Ovary (tissue), 9 donors: ENCODE results near the gene PLAC8L1. TPM values are rescaled to one million over a fixed set of nuclear protein-coding genes. Genes with fewer than 3 reads are reported as not detected.

Experiments
- DNase-seq, 5 donors: peaks; one replicate each; pipeline ENCODE4 v3.0.0-alpha.2; 2019 to 2020
- H3K27ac ChIP-seq, 2 donors: fragments of 200-600 bp; one replicate each; pipeline versions ENCODE4 v1.5.1 to v1.8.0; 2019 to 2022
- H3K27me3 ChIP-seq: fragments of 200-600 bp; one replicate; pipeline ENCODE4 v1.8.0; 2022
- H3K36me3 ChIP-seq: fragments of 200-600 bp; sonication (generic); one replicate; pipeline ENCODE4 v1.5.1; 2019
- H3K4me1 ChIP-seq: one replicate; pipeline ENCODE4 v1.8.1; 2013; ENCODE audit warnings: mild to moderate bottlenecking, moderate library complexity; ENCODE audit not compliant: insufficient read depth
- H3K4me3 ChIP-seq: fragments of 200-600 bp; sonication (generic); one replicate; pipeline ENCODE4 v1.5.1; 2017
- H3K9me3 ChIP-seq, 2 donors: fragments of 200-600 bp in 1 of 2; sonication (generic) in 1 of 2; one replicate each; pipeline versions ENCODE4 v1.5.1 to v1.8.1; 2013 to 2019; ENCODE audit warnings: mild to moderate bottlenecking in 1 of 2, moderate library complexity in 1 of 2
- CTCF ChIP-seq, 3 donors: fragments of 450-650 bp in 2 of 3; fragments of 200-600 bp in 1 of 3; IDR thresholded peaks; one replicate each; pipeline versions ENCODE4 v1.5.1 to v1.8.0; 2016 to 2022; ENCODE audit warnings: antibody characterized with exemption in 3 of 3, mild to moderate bottlenecking in 1 of 3
- EP300 ChIP-seq: sonication (generic); formaldehyde crosslinking; IDR thresholded peaks from one replicate; pipeline ENCODE4 v1.6.1; 2017; ENCODE audit warnings: antibody characterized with exemption
- POLR2A ChIP-seq: fragments of 450-650 bp; IDR thresholded peaks from one replicate; pipeline ENCODE4 v1.6.1; 2017; ENCODE audit warnings: antibody characterized with exemption, mild to moderate bottlenecking, moderate library complexity
- WGBS, 3 donors: extraction: QIAGEN DNeasy Blood & Tissue Kit in 1 of 3; methylation state at CpG; one replicate each; pipeline versions ENCODE4 v1.1.5 to v1.1.7; 2013 to 2017; 5-methylcytosine and 5-hydroxymethylcytosine counted together
- intact Hi-C, 4 donors: fragments of 100-400 bp; cut with DNase I; formaldehyde crosslinking; loops; one replicate each; pipeline versions ENCODE4 v1.11.0 to v1.15.1; 2022 to 2023
- polyA plus RNA-seq, 2 donors: library from polyadenylated mRNA; stranded (reverse); fragments of 200-250 nt in 1 of 2; fragments of 350-450 nt in 1 of 2; fragmentation: Illumina TruSeq in 1 of 2; extraction: RNeasy Lipid Tissue Mini Kit (QIAGEN cat#74804) in 1 of 2; gene quantifications; one replicate each; pipeline ENCODE4 v1.2.3, GENCODE V29; 2013 to 2014
- total RNA-seq, 7 donors: library from RNA; depleted of rRNA in 2 of 7; stranded (reverse); fragments of >200 nt in 2 of 7; fragmentation: NEBNext Ultra II Directional in 3 of 7; extraction: Animal tissue kit (Norgen Biotek cat#: 25700) in 3 of 7; gene quantifications; one replicate each; pipeline versions ENCODE4 v1.1.0 to v1.2.4, GENCODE V29; 2016 to 2023
- donor health status: DM: no; HTN: no; CAD: no; lungs with moderate emphysema.
- donor health status: DM: no; HTN: no; CAD: no.
- donor health status: Bipolar disorder and iron deficiency.
- donor health status: DM: yes; HTN: yes; CAD: no.
- donor health status: DM: no; HTN: no; CAD: no.
- donor health status: DM: yes; HTN: yes; CAD: no.

Gene PLAC8L1
- total and polyA plus RNA-seq, 9 donors = 0.70 to 0.78 (median 0.78) TPM; not detected in 6

DNA sequence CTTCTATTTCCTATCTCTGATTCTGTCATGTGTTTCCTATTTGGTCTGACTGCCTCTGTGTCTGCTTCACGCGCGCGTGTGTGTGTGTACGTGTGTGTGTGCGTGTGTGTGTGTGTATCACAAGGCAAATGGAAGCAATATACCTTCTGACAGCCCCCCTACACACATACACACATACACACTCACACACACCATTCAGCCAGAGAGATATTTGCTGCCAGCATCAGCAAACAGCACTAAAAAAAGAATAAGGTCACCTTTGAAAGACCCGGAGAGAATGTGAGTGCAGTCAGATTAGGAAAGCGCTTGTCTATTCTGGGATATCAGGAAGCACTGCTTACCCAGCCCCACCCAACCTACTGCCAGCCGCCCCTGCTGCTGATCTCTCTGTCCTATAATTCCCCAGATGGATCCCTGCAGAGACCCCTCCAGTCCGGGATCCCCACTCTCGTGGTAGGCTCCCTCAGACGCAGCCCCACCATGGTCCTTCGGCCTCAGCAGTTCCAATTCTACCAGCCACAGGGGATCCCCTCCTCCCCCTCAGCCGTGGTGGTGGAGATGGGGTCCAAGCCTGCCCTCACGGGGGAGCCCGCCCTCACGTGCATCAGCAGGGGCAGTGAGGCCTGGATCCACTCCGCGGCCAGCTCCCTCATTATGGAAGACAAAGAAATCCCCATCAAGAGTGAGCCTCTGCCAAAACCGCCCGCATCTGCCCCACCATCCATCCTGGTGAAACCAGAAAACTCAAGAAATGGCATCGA is 45.7 kb downstream of the PLAC8L1 start:
- intact Hi-C loops = no loop called here
- 69 to 74% (median 69%) methylated on average over 22 of the region's 22 CpGs for WGBS, 3 donors
- H3K36me3 ChIP-seq = no peaks in the 10 kb centered on the region
- no peaks in the 10 kb centered on the region for H3K9me3 ChIP-seq
- H3K27me3 ChIP-seq = no peaks in the 10 kb centered on the region
- no peak for DNase-seq
- TF ChIP-seq POLR2A (no peak), EP300 (no peak), CTCF (IDR thresholded peaks at IDR 0.05) (no peak)
- H3K4me1 ChIP-seq = no peaks in the 10 kb centered on the region
- no peak overlapping the region for H3K4me3 ChIP-seq
- H3K27ac ChIP-seq = no peak overlapping the region

GRCh38 chr5:146055432-146055831 is 49.9 kb downstream of the PLAC8L1 start:
- no peak for TF ChIP-seq POLR2A
- TF ChIP-seq EP300 = no peak
- TF ChIP-seq CTCF (IDR thresholded peaks at IDR 0.05) = no peak

DNA sequence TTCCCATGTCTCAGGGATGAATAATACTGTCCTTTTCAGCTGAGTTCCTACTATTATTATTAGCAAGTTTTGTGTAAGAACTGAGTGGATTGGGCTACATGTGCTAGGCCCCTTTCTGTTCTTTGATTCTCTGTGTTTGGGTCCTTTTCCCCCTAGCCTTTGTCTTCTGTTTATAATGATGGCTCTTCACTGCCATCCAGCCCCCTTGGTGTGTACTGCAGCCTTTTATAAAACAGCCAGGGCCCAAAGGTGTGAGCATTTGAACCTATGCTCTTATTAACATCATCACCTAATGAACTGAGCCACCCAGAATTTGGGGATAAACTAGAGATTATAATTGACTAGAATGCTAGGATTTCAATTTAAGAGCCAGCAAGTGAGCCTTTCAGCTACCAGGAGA is 52.6 kb downstream of the PLAC8L1 start:
- no peak overlapping the region for H3K4me3 ChIP-seq
- H3K36me3 ChIP-seq = no peaks in the 10 kb centered on the region
- no peaks in the 10 kb centered on the region for H3K4me1 ChIP-seq
- H3K9me3 ChIP-seq = no peaks in the 10 kb centered on the region
- H3K27me3 ChIP-seq = no peaks in the 10 kb centered on the region
- TF ChIP-seq EP300 = no peak
- TF ChIP-seq CTCF (IDR thresholded peaks at IDR 0.05) = no peak
- no peak for TF ChIP-seq POLR2A
- H3K27ac ChIP-seq = no peak overlapping the region
- no peak for DNase-seq
- intact Hi-C loops = no loop called here

More at GRCh38 chr5:146055432-146055831, 49.9 kb downstream of the PLAC8L1 start:
- no peaks in the 10 kb centered on the region for H3K27me3 ChIP-seq
- intact Hi-C loops = no loop called here
- no peak overlapping the region for H3K27ac ChIP-seq
- no peak overlapping the region for H3K4me3 ChIP-seq
- H3K36me3 ChIP-seq = no peaks in the 10 kb centered on the region
- no peaks in the 10 kb centered on the region for H3K9me3 ChIP-seq
- H3K4me1 ChIP-seq = no peaks in the 10 kb centered on the region
- DNase-seq = no peak
- WGBS, 3 donors = 46 to 70% (median 50%) methylated on average over 2 of the region's 2 CpGs

DNA sequence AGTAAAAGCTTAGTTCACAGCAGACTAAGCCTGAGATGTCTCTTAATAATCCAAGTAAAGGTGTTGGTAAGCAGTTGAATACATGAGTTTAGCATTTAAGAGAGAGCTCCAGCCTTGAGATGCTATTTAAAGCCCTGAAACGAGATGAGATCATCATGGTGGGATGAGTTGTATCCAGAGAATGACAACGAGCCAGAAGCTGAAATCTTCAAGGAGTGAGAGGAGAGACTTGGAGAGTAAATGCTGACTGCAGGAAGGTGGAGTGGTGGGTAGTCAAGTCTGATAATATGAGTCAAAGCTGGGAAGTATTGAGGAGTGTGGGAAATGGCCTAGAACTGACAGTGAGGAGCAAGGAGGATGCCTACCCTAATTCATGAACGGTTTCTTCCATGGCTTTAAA is 53.7 kb downstream of the PLAC8L1 start:
- Histone ChIP-seq H3K27ac (no peak overlapping the region), H3K4me1 (no peaks in the 10 kb centered on the region), H3K36me3 (no peaks in the 10 kb centered on the region), H3K27me3 (no peaks in the 10 kb centered on the region), H3K9me3 (no peaks in the 10 kb centered on the region), H3K4me3 (no peak overlapping the region)
- 38 to 45% (median 44%) methylated on average over 3 of the region's 3 CpGs for WGBS, 3 donors
- TF ChIP-seq POLR2A (no peak), EP300 (no peak), CTCF (IDR thresholded peaks at IDR 0.05) (no peak)
- intact Hi-C loops = no loop called here
- DNase-seq = no peak
